Tibial nerve (tissue), 4 donors: ENCODE measurements around the gene SRGAP2C. TPM values are rescaled to one million over a fixed set of nuclear protein-coding genes. Genes with fewer than 3 reads are reported as not detected.
"Not testable (repeated sequence)": the region's sequence is repeated elsewhere in the genome, so short reads cannot be mapped to it uniquely, and the experiment has no call there.

Source experiments
- DNase-seq, 2 donors: peaks; one replicate each; pipeline ENCODE4 v3.0.0-alpha.2; 2019; ENCODE audit warnings: low spot score in 2 of 2
- H3K27ac ChIP-seq, 4 donors: fragments of 200-600 bp; sonication (generic) in 3 of 4; one replicate each; pipeline ENCODE4 v1.5.1; 2017 to 2019; ENCODE audit warnings: mild to moderate bottlenecking in 1 of 4
- H3K27me3 ChIP-seq, 2 donors: fragments of 200-600 bp; sonication (generic) in 1 of 2; one replicate each; pipeline versions ENCODE4 v1.5.1 to v1.6.0; 2017 to 2019
- H3K36me3 ChIP-seq, 3 donors: fragments of 200-600 bp; sonication (generic); one replicate each; pipeline ENCODE4 v1.5.1; 2018 to 2019
- H3K4me1 ChIP-seq, 4 donors: fragments of 200-600 bp; sonication (generic) in 3 of 4; one replicate each; pipeline ENCODE4 v1.5.1; 2017 to 2019
- H3K4me3 ChIP-seq, 4 donors: fragments of 200-600 bp; sonication (generic) in 3 of 4; one replicate each; pipeline ENCODE4 v1.5.1; 2017 to 2019; ENCODE audit warnings: mild to moderate bottlenecking in 1 of 4, moderate library complexity in 1 of 4
- H3K9me3 ChIP-seq, 4 donors: fragments of 200-600 bp; sonication (generic) in 3 of 4; one replicate each; pipeline ENCODE4 v1.5.1; 2017 to 2019
- WGBS, 2 donors: methylation state at CpG; one replicate each; pipeline ENCODE4 v1.1.5; 2018; 5-methylcytosine and 5-hydroxymethylcytosine counted together
- total RNA-seq, 4 donors: library from RNA; depleted of rRNA; stranded (reverse); fragments of >200 nt; gene quantifications; one replicate each; pipeline ENCODE4 v1.1.0, GENCODE V29; 2016

SRGAP2C gene
- total RNA-seq, 4 donors from 2014 or later, result 42.0 to 70.4 (median 50.8) TPM

DNA sequence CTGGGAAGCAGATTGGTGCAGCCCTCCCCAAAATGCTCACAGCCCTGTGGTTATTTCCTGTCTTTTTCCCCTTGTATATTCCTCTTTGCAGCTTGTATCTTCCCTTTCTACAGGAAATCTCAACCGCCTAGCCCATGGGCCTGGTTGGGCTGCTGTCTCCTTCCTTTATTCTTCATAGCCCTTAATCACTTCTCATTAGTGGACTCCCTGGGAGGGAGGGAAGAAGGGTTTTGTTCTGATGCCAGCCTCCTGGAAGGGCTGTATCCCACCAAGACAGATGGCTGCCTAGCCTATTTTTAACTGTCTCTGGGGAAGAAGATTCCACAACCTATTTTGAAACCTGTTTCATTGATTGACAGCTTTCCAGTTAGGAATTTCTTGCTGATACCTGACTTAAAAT, 31.9 kb downstream of the SRGAP2C start:
- not testable (repeated sequence) for H3K27ac ChIP-seq, H3K4me3 ChIP-seq, H3K9me3 ChIP-seq, H3K4me1 ChIP-seq, H3K27me3 ChIP-seq, H3K36me3 ChIP-seq, DNase-seq
- WGBS, 2 donors, result no CpG with 5 or more reads among the region's 1 CpG

- H3K27me3 ChIP-seq, H3K36me3 ChIP-seq, H3K9me3 ChIP-seq, DNase-seq, H3K4me3 ChIP-seq, H3K27ac ChIP-seq, H3K4me1 ChIP-seq: not testable (repeated sequence)
- WGBS, 2 donors, result 63 to 80% methylated on average over 1 of the region's 1 CpG
These were observed 37.0 kb downstream of the SRGAP2C start for GRCh38 chr1:121221770-121222169.

DNA sequence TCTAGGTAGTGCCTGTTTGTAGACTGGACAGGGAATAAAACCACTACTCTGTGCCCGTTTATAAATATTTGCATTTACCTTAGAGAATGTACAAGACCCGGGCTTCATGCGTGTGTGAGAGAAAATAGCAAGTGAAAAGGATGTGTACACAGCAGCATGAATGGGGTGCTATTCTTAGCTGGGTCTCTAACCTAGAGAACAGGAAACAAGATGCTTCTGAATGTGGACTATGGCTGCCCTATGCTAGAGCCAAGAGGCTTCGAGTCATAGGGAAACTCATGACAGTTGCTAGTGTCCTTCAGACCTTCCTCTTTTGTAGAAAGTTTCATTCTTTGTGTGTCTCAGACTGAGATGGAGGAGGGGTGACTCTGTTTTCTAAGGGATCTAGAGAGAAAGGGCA, 39.9 kb downstream of the SRGAP2C start:
- H3K27me3 ChIP-seq, H3K27ac ChIP-seq, H3K9me3 ChIP-seq, H3K4me1 ChIP-seq, DNase-seq, H3K4me3 ChIP-seq, H3K36me3 ChIP-seq: not testable (repeated sequence)
- no CpG with 5 or more reads among the region's 4 CpGs for WGBS, 2 donors

- not testable (repeated sequence) for H3K4me1 ChIP-seq
These were observed 41.6 kb downstream of the SRGAP2C start for GRCh38 chr1:121226295-121226904.

GRCh38 chr1:121226925-121227324, 42.1 kb downstream of the SRGAP2C start:
- DNase-seq, H3K9me3 ChIP-seq, H3K27ac ChIP-seq, H3K36me3 ChIP-seq, H3K4me1 ChIP-seq, H3K27me3 ChIP-seq, H3K4me3 ChIP-seq: not testable (repeated sequence)
- 60 to 100% methylated on average over 1 of the region's 2 CpGs for WGBS, 2 donors

More at GRCh38 chr1:121226295-121226904, 41.6 kb downstream of the SRGAP2C start:
- H3K36me3 ChIP-seq, H3K4me3 ChIP-seq, DNase-seq, H3K9me3 ChIP-seq, H3K27ac ChIP-seq, H3K27me3 ChIP-seq: not testable (repeated sequence)
- WGBS, 2 donors, result 85 to 100% methylated on average over 2 of the region's 4 CpGs

- DNase-seq, H3K27ac ChIP-seq, H3K9me3 ChIP-seq, H3K4me1 ChIP-seq, H3K4me3 ChIP-seq, H3K36me3 ChIP-seq, H3K27me3 ChIP-seq: not testable (repeated sequence)
- 60 to 67% methylated on average over 1 to 2 of the region's 9 CpGs for WGBS, 2 donors
These were observed 43.0 kb downstream of the SRGAP2C start for GRCh38 chr1:121227544-121228330.

DNA sequence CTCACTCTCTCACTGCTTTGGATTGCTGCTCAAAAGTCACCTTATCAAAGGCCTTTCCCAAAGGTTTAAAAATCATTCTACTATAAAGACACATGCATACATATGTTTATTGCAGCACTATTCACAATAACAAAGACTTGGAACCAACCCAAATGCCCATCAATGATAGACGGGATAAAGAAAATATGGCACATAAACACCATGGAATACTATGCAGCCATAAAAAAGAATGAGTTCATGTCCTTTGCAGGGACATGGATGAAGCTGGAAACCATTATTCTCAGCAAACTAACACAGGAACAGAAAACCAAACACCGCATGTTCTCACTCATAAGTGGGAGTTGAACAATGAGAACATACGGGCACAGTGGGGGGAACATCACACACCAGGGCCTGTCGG, 45.9 kb downstream of the SRGAP2C start:
- not testable (repeated sequence) for H3K9me3 ChIP-seq, H3K4me3 ChIP-seq, H3K4me1 ChIP-seq, H3K36me3 ChIP-seq, DNase-seq, H3K27me3 ChIP-seq, H3K27ac ChIP-seq
- 29 to 50% methylated on average over 1 of the region's 4 CpGs for WGBS, 2 donors

DNA sequence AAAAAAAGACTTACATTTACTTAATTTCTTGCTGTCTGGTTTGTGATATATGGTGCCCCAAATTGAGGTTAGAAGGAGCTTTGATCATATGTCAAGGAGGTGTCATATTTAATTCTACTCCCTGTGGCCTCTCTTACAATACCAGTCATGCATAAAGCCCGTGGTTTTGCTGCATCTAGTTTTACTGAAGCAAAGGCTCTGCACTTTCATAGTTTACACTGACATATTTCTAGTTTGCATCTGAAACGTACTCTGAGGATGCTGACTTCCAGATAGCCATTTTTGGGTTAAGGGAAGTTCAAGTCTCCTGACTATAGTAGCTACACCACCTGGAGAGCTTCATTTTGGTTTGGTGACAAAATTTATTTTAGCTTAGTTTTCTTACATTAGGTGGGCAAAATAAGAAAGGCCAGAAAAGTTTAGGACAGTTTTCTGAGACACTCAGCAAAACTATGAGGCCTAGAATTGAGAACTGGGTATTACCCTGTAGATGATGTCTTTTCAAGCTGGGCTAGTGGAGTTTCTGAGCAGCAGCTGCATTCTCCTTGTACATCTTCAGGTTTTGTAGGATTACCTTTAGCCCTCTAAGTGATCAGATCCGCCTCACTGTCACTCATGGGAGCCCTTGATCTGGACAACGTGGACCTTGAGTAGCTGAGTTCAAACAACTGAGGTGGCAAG, 47.8 kb downstream of the SRGAP2C start:
- H3K27me3 ChIP-seq, H3K4me1 ChIP-seq, H3K36me3 ChIP-seq, DNase-seq, H3K27ac ChIP-seq, H3K9me3 ChIP-seq, H3K4me3 ChIP-seq: not testable (repeated sequence)
- WGBS, 2 donors, result 16 to 50% methylated on average over 2 of the region's 4 CpGs

DNA sequence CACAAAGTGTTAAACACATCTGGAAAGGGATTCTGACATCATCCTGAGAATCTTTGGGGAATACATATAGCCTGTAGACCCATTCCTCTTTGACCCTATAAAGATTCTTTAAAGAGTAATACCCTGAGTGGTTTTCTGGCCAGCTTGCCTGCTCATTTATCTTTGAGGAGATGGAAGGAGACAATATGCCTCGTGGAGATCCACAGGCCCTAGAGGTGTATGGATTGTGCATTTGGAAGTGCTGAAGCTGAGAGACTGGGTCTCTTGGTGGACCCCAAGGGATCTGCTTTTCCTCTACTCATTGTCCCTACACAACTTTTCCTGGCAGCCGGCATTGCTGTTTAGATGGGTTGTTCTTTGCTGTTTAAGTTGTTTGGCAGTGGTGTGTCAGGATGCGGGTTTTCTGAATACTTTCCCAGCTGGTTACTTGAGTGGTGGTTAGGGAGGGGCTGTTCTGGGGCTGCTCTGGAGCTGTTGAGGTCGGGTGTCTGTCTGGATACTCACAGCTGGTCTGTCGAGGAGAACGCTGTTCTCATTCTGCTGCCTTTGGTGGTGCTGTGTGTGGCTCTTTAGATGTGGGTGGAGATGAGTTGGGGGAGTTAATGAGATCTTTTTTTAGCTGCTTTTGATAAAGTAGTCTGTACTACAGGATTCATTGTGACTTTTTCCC, 49.5 kb downstream of the SRGAP2C start:
- not testable (repeated sequence) for H3K27ac ChIP-seq, H3K27me3 ChIP-seq, H3K4me3 ChIP-seq, H3K36me3 ChIP-seq, DNase-seq, H3K4me1 ChIP-seq, H3K9me3 ChIP-seq
- WGBS, 2 donors, result no CpG with 5 or more reads among the region's 6 CpGs

GRCh38 chr1:121238384-121238783, 53.6 kb downstream of the SRGAP2C start:
- not testable (repeated sequence) for H3K36me3 ChIP-seq, H3K4me3 ChIP-seq, DNase-seq, H3K9me3 ChIP-seq, H3K4me1 ChIP-seq, H3K27ac ChIP-seq, H3K27me3 ChIP-seq
- 100% methylated on average over 1 of the region's 1 CpG for WGBS, 2 donors

DNA sequence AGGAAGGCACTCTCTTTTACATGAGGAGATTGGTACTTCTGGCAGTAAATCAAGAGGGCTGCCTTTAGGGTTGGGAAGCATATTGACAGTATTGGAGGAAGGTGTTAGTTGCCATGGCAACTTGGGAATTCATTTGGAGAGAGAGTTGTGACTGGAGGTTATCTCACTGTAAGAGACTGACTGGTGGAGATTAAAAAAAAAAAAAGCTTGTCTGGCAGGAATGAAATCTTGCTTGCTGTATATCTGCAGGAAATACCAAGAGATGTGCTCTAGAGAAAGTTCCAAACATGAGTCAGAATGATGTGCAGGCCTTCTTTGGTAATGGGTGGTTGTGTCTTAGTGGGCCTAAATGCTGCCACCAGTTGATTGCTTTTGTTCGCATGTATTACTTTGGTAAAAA, 59.1 kb downstream of the SRGAP2C start:
- not testable (repeated sequence) for DNase-seq, H3K9me3 ChIP-seq, H3K4me1 ChIP-seq, H3K27me3 ChIP-seq, H3K4me3 ChIP-seq, H3K36me3 ChIP-seq, H3K27ac ChIP-seq
- no CpG with 5 or more reads among the region's 1 CpG for WGBS, 2 donors

- not testable (repeated sequence) for H3K4me1 ChIP-seq, H3K36me3 ChIP-seq, H3K27me3 ChIP-seq, H3K9me3 ChIP-seq, H3K27ac ChIP-seq, H3K4me3 ChIP-seq, DNase-seq
- WGBS, 2 donors, result no CpG with 5 or more reads among the region's 2 CpGs
These were observed 61.6 kb downstream of the SRGAP2C start for GRCh38 chr1:121246399-121246798.

DNA sequence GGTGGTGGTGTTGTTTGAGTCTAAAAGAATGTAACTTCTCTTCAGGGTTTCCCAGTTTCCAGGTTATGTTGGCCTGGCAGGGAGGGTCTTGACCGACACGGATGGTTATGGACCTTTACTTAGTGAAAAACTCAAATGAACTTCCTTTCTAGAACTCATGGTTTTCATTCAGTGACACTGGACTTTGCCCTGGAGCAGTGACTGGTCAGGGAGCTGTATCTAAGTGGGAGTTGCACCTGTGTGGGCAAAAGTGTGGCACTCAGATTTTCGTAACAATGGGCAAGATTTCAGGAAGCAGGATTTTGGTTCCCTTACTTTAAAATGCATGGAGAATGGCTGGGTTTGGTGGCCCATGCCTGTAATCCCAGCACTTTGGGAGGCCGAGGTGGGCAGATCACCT, 67.9 kb downstream of the SRGAP2C start:
- not testable (repeated sequence) for H3K36me3 ChIP-seq, H3K27ac ChIP-seq, DNase-seq, H3K9me3 ChIP-seq, H3K4me3 ChIP-seq, H3K4me1 ChIP-seq, H3K27me3 ChIP-seq
- no CpG with 5 or more reads among the region's 4 CpGs for WGBS, 2 donors
